GM21786 (cell line): ENCODE results near the gene TACC2.

Experiments
- ATAC-seq: cut with Tn5 transposase; IDR thresholded peaks from one replicate; pipeline ENCODE4 v1.9.1; 2021; ENCODE audit not compliant: unreplicated experiment

Gene TACC2

DNA sequence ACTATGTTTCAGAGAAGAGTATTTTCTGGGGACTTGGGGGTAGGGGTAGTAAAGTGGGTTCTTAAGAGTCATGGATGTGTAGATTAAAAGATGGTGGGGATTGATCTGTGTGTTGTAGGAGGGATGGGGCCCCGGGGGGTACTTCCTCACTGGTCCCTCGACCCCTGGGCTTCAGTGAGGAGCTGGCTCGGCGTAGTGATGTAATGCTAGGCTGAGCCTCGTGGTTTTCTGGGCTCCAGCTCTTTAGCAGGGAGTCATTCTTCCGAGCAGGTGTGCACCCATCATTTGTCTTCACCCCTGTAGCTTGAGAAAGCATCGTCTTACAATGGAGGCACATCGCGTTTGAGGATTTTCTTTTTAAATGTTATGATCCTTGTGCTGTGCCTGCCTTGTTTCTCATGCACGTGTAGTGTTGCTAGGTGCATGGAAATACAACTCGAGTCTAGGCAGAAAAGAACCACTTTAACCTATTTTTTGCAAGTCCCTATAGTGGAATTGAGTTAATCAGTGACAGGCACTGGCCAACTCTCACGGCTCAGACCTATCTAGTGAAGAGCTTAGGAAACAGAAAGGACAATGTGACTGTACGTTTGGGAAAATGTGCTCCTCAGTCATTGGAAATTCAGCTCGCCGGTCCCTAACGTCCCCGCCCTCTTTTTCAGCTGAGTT, 176.0 kb downstream of the TACC2 start:
- ATAC-seq = no peak

DNA sequence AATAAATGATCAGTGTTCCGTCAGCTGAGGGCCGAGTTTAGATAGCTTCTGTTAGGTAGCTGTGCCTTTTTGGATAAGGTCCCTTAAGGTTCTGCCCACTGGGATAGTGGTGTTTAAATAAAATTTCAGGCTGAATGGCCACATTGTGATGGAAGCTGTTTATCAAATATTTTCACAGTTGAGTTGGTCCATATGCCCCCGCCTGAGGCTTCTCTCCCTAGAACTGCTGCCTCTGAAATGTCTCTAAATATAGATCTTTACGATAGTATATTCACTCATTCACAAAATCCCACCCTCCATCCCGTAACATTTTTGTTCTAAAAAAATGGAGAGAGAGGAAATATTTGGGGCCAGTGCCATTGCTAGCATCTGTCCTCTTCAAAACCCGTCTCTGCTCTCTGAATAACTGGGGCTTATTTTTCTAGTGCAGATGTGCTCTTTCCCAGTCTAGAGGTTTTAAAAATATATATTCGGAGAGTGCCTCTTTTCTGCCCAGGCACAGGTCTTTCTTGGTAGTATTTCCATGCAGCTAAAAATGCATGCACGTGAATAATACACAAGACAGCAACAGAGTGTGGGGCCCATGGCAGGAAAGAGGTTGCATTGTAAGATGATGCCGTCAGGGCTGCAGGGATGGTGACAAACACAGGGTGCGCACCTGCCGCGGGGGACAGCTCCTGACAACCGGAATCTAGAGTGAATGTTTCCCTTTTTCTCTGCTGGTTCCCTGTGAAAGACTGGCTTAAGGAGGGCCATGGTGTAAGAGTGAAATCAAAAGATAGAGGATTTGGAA, 176.7 kb downstream of the TACC2 start:
- no peak for ATAC-seq

DNA sequence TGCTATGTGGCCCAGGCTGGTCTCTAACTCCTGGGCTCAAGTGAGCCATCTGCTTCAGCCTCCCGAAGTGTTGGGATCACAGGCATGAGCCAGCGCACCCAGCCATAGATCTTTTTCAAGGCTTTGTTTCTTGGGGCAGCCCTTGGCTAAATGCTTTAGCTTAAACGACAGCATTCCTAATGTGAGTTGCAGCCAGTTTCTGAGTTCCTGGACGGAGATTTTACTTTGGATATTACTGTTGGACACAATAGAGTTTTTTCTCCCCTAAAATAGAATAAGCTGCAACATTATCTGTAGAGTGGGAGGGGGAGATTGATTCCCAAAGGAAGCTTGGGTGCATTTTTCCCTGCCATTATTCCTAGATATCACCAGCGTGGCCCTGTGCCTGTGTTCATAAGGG, 179.1 kb downstream of the TACC2 start:
- ATAC-seq = no peak

- ATAC-seq = no peak
These were observed 179.8 kb downstream of the TACC2 start for GRCh38 chr10:122168598-122169394.

DNA sequence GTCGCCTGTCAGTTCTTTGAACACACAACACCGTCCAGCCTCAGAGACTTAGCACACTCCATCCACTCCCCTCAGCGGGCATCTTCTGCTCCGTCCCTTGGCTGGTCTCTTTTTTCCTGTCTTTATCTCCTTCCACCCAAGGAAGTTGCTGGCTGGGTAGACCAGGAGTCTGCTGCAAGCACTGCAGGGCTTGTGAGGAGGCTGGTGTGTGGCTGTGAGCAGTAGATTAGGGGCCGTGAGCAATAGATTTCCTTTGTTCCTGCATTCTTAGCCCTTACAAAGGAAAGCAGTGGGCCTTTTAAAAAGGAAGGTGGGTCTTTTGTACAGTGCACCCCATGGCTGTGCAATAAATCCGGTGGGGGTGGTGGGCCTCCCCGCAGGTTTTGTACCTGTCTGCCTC, 181.8 kb downstream of the TACC2 start:
- no peak for ATAC-seq

GRCh38 chr10:122171302-122172075, 182.5 kb downstream of the TACC2 start:
- no peak for ATAC-seq

DNA sequence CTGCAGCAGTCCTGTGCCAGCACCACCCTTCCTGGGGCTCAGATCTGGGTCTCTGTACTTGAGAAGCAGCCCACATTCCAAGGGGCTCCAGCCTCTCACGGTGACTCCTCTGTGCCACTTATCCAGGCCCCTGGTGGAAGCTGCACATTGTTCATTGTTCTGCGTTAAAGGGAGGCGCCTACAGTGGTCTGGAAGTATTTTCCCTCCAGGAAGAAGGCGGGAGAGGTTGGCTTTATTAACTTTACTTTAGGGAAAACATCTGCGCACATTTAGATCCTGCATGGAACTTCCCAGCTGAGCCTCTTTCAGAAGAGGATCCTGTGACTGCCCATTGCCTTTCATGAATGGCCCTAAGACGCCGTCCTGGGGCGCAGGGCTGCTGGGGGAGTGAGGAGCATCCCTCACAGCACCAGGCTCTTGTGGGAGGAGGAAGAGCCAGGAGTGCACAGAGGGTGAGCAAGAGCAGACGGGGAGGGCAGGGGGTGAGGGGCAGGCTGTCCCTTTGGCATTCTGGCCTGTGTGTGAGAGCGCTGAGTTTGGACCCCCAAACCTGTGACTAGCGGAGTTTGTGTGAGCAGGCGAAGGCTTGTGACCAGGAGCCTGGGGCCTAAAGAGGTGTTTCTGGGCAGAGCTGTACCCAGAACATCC, 183.5 kb downstream of the TACC2 start:
- no peak for ATAC-seq

- ATAC-seq = no peak
These were observed 184.4 kb downstream of the TACC2 start for GRCh38 chr10:122173337-122173736.

DNA sequence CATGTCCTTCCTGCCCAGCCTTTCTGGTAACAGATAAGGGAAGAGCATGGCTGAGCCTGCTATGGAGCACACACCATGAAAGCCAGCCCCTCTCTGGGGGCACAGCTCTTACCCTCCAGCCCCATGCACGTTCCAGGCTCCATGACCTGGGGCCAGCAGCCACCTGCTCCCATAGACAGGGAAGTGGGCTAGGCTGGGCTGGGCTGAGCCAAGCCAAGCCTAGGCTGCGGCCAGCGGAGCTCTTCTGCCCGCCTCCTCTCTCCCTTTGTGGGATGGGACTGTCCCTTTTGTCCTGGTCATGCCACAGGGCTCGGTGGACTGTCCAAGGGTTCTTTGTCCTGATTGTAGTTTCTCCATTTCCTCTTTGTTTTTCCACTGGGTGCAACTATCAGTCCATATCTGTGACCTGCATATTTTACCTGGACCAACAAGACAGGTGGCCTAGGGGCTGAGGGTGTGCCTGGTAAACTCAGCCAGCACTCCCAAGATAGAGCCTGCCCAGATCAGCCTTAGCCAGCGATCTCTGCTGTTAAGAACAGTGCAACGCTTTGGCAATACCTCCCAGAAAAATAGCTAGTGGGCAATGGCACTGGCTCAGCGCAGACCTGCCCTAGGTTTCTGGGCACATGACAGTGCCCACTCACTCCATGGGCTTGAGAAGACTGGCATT, 184.9 kb downstream of the TACC2 start:
- no peak for ATAC-seq

DNA sequence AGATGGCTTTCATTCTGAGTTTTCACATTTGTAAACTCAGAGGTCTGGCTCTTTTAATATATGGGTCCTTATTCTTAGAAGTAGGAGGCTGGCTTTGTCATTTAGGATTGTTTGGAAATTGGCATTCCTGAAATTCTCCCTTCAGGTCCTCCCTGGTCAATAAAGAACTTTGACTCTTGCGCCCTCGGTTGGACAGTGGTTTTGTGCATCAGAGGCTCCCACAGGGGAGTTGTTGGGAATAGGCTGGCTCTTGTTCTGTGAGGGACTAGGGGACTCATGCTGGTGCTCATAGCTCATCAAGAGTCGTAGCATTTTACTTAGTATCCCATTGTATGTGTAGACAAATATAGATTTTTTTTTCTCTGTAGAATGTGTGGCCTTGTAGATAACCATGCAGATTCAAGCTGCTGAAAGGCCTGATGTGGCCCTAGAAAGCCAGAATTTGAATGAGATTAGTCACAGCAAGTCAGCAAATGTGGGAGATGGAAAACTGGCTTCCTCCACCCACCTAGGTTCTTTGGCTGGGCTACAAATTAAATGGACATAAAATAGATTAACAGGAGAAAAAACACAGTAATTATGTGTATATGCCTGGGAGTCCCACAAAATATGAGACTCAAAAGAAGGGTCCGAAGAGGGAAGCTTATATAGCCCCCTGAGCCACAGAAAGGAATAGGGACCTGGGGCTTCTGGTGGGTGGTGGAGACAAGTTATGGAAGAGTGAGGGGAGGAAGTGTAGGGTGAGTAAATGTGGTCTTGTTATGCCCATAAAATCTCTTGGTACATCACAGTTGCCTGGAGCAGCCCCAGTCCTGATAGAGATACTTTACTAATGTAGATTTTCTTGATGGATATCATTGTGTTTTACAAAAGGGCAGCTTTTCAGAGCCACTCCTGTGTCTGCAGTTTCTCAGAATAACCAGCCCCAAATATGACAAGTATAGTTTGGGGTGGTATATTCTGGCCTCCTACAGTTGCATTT, 187.6 kb downstream of the TACC2 start:
- no peak for ATAC-seq

GRCh38 chr10:122178655-122179054, 189.7 kb downstream of the TACC2 start:
- no peak for ATAC-seq

DNA sequence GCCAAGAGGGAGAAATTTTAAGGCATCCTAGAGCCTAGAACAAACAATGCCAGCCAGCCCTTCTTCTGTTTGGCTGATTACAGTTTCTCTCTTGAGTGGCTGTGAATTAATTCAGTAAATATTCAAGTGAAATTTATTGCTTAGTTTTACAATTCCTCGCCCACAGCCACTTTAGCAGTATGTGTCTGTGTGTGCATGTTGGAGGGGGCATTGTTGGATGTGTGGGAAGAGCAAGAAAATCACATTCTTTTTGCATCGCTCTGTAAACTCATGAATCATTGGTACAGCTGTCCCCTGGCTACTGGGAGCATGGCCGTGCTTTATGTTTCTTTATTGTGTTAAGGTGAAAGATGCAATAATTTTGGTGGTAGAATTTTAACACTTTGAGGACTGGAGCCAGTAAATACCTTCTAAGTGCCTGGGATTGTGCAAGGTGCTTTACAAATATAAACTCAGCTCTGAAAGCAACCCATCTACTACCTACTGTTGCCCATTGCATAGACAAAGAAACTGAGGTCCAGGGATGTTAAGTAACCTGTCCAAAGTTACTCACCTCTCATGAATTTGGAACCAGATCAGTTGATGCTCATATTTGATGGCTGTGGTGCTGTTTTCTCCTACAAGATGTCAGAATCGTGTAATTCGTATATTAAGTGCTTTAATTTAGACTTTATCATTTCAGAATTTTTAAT, 192.2 kb downstream of the TACC2 start:
- ATAC-seq = no peak

- no peak for ATAC-seq
These were observed 192.9 kb downstream of the TACC2 start for GRCh38 chr10:122181876-122182275.

- ATAC-seq = no peak
These were observed 193.3 kb downstream of the TACC2 start for GRCh38 chr10:122182308-122182707.

GRCh38 chr10:122184254-122184653, 195.3 kb downstream of the TACC2 start:
- ATAC-seq = no peak

- no peak for ATAC-seq
These were observed 196.7 kb downstream of the TACC2 start for GRCh38 chr10:122185643-122186042.

DNA sequence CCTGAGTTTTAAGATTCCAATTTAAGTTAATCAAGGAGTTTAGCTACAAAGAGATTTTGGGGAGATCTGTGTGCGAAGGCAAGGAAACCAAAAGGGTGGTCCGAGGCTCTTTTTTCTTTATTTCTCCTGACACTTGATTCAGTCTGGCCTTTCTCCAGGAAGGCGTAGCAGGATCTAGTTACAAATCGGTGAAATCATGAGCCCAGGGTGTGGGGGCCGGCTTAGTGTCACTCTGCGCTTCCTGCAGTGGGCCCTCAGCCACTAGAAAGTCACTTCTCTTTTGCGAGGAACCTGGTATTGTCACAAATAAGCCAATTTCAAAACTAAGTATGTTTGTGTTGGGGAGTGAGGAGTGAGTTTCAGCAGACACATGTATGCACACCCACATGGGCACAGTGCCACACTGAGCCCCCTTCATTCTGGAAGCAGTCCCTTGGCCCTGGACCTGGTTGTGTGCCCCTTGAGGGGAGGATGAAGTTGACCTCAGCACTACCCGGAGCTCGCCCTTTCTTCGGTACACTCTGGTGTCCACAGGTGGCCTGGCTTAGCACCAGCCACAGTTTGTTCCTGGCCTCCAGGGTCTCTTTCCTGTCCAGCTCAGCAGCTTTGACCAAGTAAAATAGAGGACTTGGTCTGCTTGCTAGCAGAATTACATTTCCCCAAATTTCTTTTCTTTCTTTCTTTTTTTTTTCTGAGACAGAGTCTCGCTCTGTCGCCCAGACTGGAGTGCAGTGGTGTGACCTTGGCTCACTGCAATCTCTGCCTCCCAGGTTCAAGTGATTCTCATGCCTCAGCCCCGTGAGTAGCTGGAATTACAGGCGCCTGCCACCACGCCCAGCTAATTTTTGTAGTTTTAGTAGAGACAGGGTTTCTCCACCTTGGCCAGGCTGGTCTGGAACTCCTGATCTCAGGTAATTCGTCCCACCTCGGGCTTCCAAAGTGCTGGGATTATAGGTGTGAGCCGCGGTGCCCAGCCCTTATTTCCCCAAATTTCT, 198.2 kb downstream of the TACC2 start:
- no peak for ATAC-seq
